Neural crest cell (in vitro differentiated cells): ENCODE data around the gene EPHA4. TPM values are rescaled to one million over a fixed set of nuclear protein-coding genes. Genes with fewer than 3 reads are reported as not detected.

Source experiments
- DNase-seq: peaks from one replicate; pipeline ENCODE4 v3.0.0; 2021; ENCODE audit warnings: low read depth, mixed read lengths, low spot score
- H3K27ac Mint-ChIP-seq: one replicate; pipeline ENCODE4 v1.8.0; 2021; ENCODE audit warnings: mild to moderate bottlenecking, mixed read lengths; ENCODE audit not compliant: unreplicated experiment
- H3K27me3 Mint-ChIP-seq: 2 replicates; pipeline ENCODE4 v1.8.0; 2021; ENCODE audit warnings: low read depth, mild to moderate bottlenecking, mixed read lengths
- H3K36me3 Mint-ChIP-seq: 2 replicates; pipeline ENCODE4 v1.8.0; 2021; ENCODE audit warnings: low read depth, mild to moderate bottlenecking, mixed read lengths
- H3K4me1 Mint-ChIP-seq: 2 replicates; pipeline ENCODE4 v1.8.0; 2021; ENCODE audit warnings: mixed read lengths
- H3K4me3 Mint-ChIP-seq: one replicate; pipeline ENCODE4 v1.8.0; 2021; ENCODE audit warnings: mild to moderate bottlenecking, mixed read lengths
- H3K9me3 Mint-ChIP-seq: 2 replicates; pipeline ENCODE4 v1.8.0; 2021; ENCODE audit warnings: mixed read lengths
- total RNA-seq: library from RNA; stranded (reverse); gene quantifications from 2 replicates; pipeline ENCODE4 v1.2.1, GENCODE V29; 2021
- TF ChIP-seq, protein P1 (sequence below): fragments of 200-600 bp; sonication (generic); conservative IDR thresholded peaks from 2 replicates; pipeline ENCODE4 v1.5.0; 2021; ENCODE audit warnings: antibody characterized with exemption, mild to moderate bottlenecking

Gene EPHA4
- total RNA-seq, 1 donor from 2014 or later: 108 TPM

DNA sequence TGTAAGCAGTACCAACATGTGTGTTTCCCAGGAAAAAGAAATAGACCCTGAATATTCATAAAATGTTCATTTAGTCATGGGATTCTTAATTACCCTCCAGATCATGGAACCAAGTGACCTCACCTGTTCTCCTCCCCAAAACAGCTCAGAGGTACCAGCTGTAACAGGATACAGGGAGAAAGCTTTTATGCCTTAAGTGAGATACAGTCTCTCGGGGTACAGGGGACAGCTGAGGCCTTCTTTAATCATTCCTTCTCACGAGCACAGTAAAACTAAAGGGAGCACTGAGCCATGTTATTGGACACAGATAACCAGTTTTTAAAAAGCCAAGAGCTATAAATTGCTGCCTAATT, 16.6 kb downstream of the EPHA4 start:
- Mint-ChIP-seq H3K4me3 (peak overlapping the region; percentile 79), H3K9me3 (no peaks in the 10 kb centered on the region), H3K4me1 (peaks cover 79% of the 10 kb centered on the region), H3K27ac (no peak overlapping the region), H3K27me3 (no peaks in the 10 kb centered on the region), H3K36me3 (peaks cover 2% of the 10 kb centered on the region)
- DNase-seq: no peak
- TF ChIP-seq, protein P1, sequence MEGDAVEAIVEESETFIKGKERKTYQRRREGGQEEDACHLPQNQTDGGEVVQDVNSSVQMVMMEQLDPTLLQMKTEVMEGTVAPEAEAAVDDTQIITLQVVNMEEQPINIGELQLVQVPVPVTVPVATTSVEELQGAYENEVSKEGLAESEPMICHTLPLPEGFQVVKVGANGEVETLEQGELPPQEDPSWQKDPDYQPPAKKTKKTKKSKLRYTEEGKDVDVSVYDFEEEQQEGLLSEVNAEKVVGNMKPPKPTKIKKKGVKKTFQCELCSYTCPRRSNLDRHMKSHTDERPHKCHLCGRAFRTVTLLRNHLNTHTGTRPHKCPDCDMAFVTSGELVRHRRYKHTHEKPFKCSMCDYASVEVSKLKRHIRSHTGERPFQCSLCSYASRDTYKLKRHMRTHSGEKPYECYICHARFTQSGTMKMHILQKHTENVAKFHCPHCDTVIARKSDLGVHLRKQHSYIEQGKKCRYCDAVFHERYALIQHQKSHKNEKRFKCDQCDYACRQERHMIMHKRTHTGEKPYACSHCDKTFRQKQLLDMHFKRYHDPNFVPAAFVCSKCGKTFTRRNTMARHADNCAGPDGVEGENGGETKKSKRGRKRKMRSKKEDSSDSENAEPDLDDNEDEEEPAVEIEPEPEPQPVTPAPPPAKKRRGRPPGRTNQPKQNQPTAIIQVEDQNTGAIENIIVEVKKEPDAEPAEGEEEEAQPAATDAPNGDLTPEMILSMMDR: no peak

DNA sequence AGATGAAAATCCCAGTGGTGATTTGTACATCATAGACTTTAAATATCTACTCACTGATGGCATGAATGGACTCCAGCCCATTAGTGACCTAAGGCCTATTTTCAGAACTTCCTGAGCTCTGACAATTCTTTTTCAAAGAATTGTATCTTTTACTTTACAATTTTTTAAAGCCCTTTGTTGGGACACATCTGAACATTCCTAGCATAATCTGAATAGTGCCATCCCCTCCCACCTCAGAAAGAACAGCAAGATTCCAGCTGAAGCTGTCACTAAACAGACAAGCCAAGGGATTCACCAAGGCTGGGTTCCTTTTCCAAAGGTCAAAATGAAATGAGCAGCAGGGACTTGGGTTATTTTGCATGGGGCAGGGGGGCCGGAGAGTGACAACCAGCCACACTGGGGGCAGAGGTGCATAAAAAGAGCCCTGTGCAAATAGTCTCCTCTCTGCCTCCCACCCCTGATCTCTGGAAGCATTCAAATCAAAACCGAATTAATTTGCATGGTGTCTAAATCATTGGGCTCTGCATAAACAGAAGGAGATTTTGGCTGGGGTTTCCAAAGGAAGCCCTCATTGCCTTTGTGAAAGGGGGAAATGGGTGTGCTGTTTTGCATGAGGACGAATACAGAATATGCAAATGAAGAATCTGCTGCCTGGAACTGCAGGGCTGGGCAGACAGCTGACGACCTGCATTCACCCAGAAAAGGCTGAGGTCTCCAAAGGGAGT, 17.2 kb downstream of the EPHA4 start:
- Mint-ChIP-seq H3K27ac (no peak overlapping the region), H3K4me3 (peak overlapping the region; percentile 79), H3K9me3 (no peaks in the 10 kb centered on the region), H3K27me3 (no peaks in the 10 kb centered on the region), H3K4me1 (peaks cover 74% of the 10 kb centered on the region), H3K36me3 (peaks cover 2% of the 10 kb centered on the region)
- TF ChIP-seq, protein P1: no peak
- no peak for DNase-seq

DNA sequence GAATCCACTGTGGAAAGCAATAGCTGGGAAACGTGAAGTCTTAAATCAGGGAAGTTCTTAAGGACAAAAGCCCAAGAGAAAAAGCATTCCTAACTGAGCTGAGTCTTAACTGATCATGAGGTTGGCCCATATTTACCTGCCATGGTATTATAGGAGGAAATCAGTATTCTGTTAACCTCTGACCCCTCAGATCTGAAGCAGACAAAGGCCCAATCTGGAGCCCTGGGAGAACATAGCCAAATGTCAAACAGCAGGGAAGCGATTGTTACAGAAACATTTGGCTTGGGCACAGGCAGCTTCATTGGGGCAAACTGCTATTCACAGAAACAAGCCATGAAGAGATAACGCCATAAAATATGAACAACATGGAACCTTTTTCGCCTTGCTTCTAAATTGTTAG, 18.8 kb downstream of the EPHA4 start:
- DNase-seq: no peak
- H3K4me3 Mint-ChIP-seq: peak overlapping the region; percentile 2
- H3K9me3 Mint-ChIP-seq: no peaks in the 10 kb centered on the region
- TF ChIP-seq, protein P1: no peak
- peaks cover 61% of the 10 kb centered on the region for H3K4me1 Mint-ChIP-seq
- no peaks in the 10 kb centered on the region for H3K27me3 Mint-ChIP-seq
- H3K36me3 Mint-ChIP-seq: peaks cover 7% of the 10 kb centered on the region
- no peak overlapping the region for H3K27ac Mint-ChIP-seq

DNA sequence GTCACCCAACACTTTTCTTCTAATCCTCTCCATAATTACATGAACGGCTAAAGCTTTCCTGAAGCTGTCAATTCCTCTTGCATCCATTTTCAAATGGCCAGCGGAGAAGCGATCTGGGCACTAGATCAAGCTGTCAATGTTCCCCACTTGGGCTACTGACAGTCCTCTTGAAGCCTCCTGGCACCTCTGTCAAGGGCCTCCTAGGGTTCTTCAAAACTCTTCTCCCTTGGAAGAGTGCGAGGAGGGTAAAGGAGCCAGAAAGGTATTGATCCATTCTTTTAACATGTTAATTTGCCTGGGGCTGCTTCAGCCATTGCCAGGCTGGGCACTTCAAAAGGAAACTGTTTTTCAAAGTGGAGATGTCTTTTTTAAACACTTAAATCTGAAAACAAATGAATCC, 19.8 kb downstream of the EPHA4 start:
- DNase-seq: no peak
- H3K9me3 Mint-ChIP-seq: no peaks in the 10 kb centered on the region
- H3K27ac Mint-ChIP-seq: no peak overlapping the region
- H3K4me1 Mint-ChIP-seq: peaks cover 50% of the 10 kb centered on the region
- H3K36me3 Mint-ChIP-seq: peaks cover 8% of the 10 kb centered on the region
- peak overlapping the region; percentile 47 for H3K4me3 Mint-ChIP-seq
- TF ChIP-seq, protein P1: no peak
- no peaks in the 10 kb centered on the region for H3K27me3 Mint-ChIP-seq

DNA sequence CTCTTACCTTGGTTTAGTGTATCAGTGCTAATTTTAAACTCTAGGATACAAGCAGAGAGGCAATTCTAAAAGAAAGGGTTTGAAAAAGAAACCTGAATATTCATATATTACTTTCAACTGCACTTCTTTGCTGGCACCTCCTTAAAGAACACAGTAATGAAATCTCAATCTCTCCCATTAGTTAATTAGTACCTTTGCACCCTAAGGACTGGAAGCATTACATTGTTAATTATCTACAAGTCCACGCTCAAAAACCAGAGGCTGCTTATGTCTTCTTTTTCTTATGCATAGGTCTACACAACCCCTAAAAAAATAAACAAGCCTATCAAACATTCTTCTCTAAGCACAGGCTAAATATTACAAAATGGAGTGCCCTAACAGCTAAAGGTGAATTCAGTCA, 20.2 kb downstream of the EPHA4 start:
- Mint-ChIP-seq H3K27ac (no peak overlapping the region), H3K4me3 (peak overlapping the region; percentile 47), H3K36me3 (peaks cover 8% of the 10 kb centered on the region), H3K9me3 (no peaks in the 10 kb centered on the region), H3K4me1 (peaks cover 46% of the 10 kb centered on the region), H3K27me3 (no peaks in the 10 kb centered on the region)
- DNase-seq: no peak
- TF ChIP-seq, protein P1: no peak
